Upper lobe of left lung (tissue), 4 donors: ENCODE data around the gene LAMC2.

ENCODE experiments used
- CTCF ChIP-seq, 6 experiments: fragments of 450-650 bp in 4 of 6; fragments of 200-600 bp in 2 of 6; sonication (generic) in 2 of 6; IDR thresholded peaks; one replicate each; pipeline ENCODE4 v1.5.1; 2016 to 2019; ENCODE audit warnings: antibody characterized with exemption in 6 of 6
- POLR2A ChIP-seq, 4 donors: fragments of 450-650 bp; IDR thresholded peaks; one replicate each; pipeline ENCODE4 v1.5.1; 2016 to 2017; ENCODE audit warnings: antibody characterized with exemption in 4 of 4, mild to moderate bottlenecking in 2 of 4
- POLR2AphosphoS5 ChIP-seq, 2 donors: sonication (generic); formaldehyde crosslinking; IDR thresholded peaks; one replicate each; pipeline ENCODE4 v1.5.1; 2017; ENCODE audit warnings: antibody characterized with exemption in 2 of 2

- TF ChIP-seq POLR2A (IDR thresholded peaks at IDR 0.05) (no peak), CTCF (IDR thresholded peaks at IDR 0.05) (no peak), POLR2AphosphoS5 (IDR thresholded peaks at IDR 0.05) (no peak)
Measured at GRCh38 chr1:183144752-183145151, 41.3 kb upstream of the LAMC2 start.
